GM23338 (cell line): ENCODE data around the gene ZBTB7C. TPM values are rescaled to one million over a fixed set of nuclear protein-coding genes. Genes with fewer than 3 reads are reported as not detected.

Experiments used
- CTCF ChIP-seq, 2 experiments: fragments of 200-600 bp in 1 of 2; sonication (generic) in 1 of 2; conservative IDR thresholded peaks; 2 replicates each; pipeline versions ENCODE4 v1.5.1 to v1.6.1; 2016 to 2017; ENCODE audit warnings: antibody characterized with exemption in 2 of 2, low read depth in 2 of 2, mild to moderate bottlenecking in 2 of 2, moderate library complexity in 1 of 2
- ETS1 ChIP-seq: IDR thresholded peaks from 2 replicates; pipeline ENCODE4 v1.6.1; 2016; ENCODE audit warnings: antibody characterized with exemption
- EZH2phosphoT487 ChIP-seq: fragments of 200-600 bp; sonication (generic); IDR thresholded peaks from one replicate; pipeline ENCODE4 v1.8.1; 2018; ENCODE audit warnings: antibody characterized with exemption; ENCODE audit not compliant: unreplicated experiment
- NANOG ChIP-seq: IDR thresholded peaks from 2 replicates; pipeline ENCODE4 v1.6.1; 2016; ENCODE audit warnings: antibody characterized with exemption, borderline replicate concordance
- STAT1 ChIP-seq: IDR thresholded peaks from one replicate; pipeline ENCODE4 v1.6.1; 2016; ENCODE audit warnings: antibody characterized with exemption; ENCODE audit not compliant: unreplicated experiment
- ZNF331 ChIP-seq: fragments of 250-450 bp; sonication (Bioruptor Pico); IDR thresholded peaks from 2 replicates; pipeline ENCODE4 v1.5.0; 2020; ENCODE audit warnings: low read depth, mild to moderate bottlenecking, moderate library complexity
- ZNF462 ChIP-seq: fragments of 250-450 bp; sonication (Bioruptor Pico); IDR thresholded peaks from 2 replicates; pipeline ENCODE4 v1.5.0; 2020; ENCODE audit warnings: mild to moderate bottlenecking, moderate library complexity
- polyA plus RNA-seq: library from polyadenylated mRNA; unstranded; fragments of >200 nt; fragmentation: Nextera tagmentation; extraction: Ambion mirVana; gene quantifications from 2 replicates; pipeline ENCODE4 v1.2.1, GENCODE V29; 2016
- total RNA-seq: library from RNA; depleted of rRNA; stranded (reverse); fragments of >200 nt; shearing (Covaris generic); gene quantifications from 2 replicates; pipeline ENCODE4 v1.2.3, GENCODE V29; 2014

Gene ZBTB7C
- total and polyA plus RNA-seq, 2 experiments from 2014 or later, result 0.03 to 0.14 TPM

DNA sequence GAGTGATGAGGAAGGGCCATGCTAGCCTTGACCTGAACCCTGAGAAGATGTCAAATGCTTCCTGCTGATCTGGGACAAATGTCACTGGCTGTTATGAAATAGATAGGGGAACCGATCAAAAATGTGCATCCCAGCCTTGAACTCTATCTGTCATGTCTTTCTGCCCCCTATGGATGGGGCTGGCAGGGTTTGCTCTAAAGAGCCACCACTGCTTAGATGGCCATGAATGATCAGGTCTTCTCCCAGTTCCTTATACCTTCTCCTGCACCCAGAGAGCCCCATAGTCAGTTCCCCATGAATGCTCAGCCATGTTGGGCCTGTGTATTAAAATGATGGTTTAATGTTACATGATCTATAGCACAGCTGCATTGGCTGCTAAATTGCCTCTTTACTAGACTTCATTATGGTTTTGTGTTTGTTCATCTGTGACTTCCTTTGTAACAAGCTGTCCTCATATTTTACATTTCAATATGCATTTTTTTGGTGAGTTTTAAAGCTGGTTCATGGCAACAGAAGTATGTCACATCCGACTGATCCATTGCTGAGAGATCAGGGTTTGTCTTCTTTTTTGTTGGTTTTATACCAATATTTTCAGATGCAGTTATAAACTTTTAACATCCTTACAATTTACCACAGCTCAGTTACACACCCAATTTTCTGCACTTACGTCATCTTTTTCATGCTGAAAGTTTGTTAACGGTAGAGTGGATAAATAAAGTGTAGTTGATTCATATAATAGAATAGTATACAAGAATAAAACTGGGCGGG lies 422.4 kb downstream of the ZBTB7C start (continued):
- TF ChIP-seq ZNF462 (CRISPR knock-in tag), result no peak
- TF ChIP-seq ZNF331 (CRISPR knock-in tag), result no peak
- no peak for TF ChIP-seq STAT1
- TF ChIP-seq NANOG, result no peak
- no peak for TF ChIP-seq CTCF (conservative IDR thresholded peaks at IDR 0.05; ENCODE audit: low read depth in 2 of 2)
- no peak for TF ChIP-seq ETS1
- no peak for TF ChIP-seq EZH2phosphoT487
